H1 (cell line): Measurements from ENCODE around the gene EAPP. TPM values are rescaled to one million over a fixed set of nuclear protein-coding genes. Genes with fewer than 3 reads are reported as not detected.

Experiments used
- CEBPB ChIP-seq: IDR thresholded peaks from 2 replicates; pipeline ENCODE4 v1.6.1; 2012; ENCODE audit warnings: low read depth, low read length
- FOSL1 ChIP-seq: IDR thresholded peaks from 2 replicates; pipeline ENCODE4 v1.6.1; 2011; ENCODE audit warnings: mild to moderate bottlenecking, low read depth, low read length, moderate library complexity; ENCODE audit not compliant: insufficient read depth
- RBBP5 ChIP-seq: IDR thresholded peaks from 2 replicates; pipeline ENCODE4 v1.7.1; 2012; ENCODE audit warnings: low read depth, mild to moderate bottlenecking, inconsistent platforms, low read length, moderate library complexity, borderline replicate concordance
- SAP30 ChIP-seq: fragments of 300-600 bp; sonication (generic); IDR thresholded peaks from 2 replicates; pipeline ENCODE4 v1.7.1; 2012; ENCODE audit warnings: low read length, moderate library complexity, mild to moderate bottlenecking, inconsistent platforms; ENCODE audit not compliant: insufficient read depth, insufficient replicate concordance
- SP2 ChIP-seq: IDR thresholded peaks from 2 replicates; pipeline ENCODE4 v1.6.1; 2012; ENCODE audit warnings: mild to moderate bottlenecking, low read length, inconsistent platforms
- SUZ12 ChIP-seq: fragments of 200-600 bp; sonication (generic); IDR thresholded peaks from 2 replicates; pipeline ENCODE4 v1.6.1; 2012; ENCODE audit warnings: mild to moderate bottlenecking, inconsistent platforms, low read length, moderate library complexity, mixed read lengths
- polyA plus RNA-seq, 7 experiments: library from polyadenylated mRNA; depleted of rRNA in 3 of 7; stranded (reverse) in 5 of 7; unstranded in 2 of 7; fragments of >200 nt in 5 of 7; fragments of 200-250 nt in 2 of 7; gene quantifications; 1 replicate in 5 of 7; 2 replicates in 1 of 7; 4 replicates in 1 of 7; pipeline versions ENCODE4 v1.2.1 to v1.2.3, GENCODE V29; 2011 to 2013; ENCODE audit warnings: missing spikeins in 2 of 7, mixed read lengths in 2 of 7
- total RNA-seq: library from RNA; stranded (reverse); fragmentation: NEBNext Ultra II Directional; extraction: Animal tissue kit (Norgen Biotek cat#: 25700); gene quantifications from 2 replicates; pipeline ENCODE4 v1.2.1, GENCODE V29; 2021

The EAPP gene
- total and polyA plus RNA-seq, 2 of the 8 experiments (the other 6 are each of a cell fraction or from before 2014, with no cell fraction given) = 18.3 to 28.7 TPM

- TF ChIP-seq SAP30 (no peak), RBBP5 (no peak), FOSL1 (no peak), SUZ12 (no peak), CEBPB (no peak), SP2 (no peak)
- TF ChIP-seq, all 59 proteins: peak for 0
These were observed 37.5 kb downstream of the EAPP start (continued) for GRCh38 chr14:34502001-34502400.
